ENCODE results near the gene FLT1. TPM values are rescaled to one million over a fixed set of nuclear protein-coding genes. Genes with fewer than 3 reads are reported as not detected.

The FLT1 gene
- total RNA-seq, 2 experiments from 2014 or later: 7.7 to 8.2 TPM

DNA sequence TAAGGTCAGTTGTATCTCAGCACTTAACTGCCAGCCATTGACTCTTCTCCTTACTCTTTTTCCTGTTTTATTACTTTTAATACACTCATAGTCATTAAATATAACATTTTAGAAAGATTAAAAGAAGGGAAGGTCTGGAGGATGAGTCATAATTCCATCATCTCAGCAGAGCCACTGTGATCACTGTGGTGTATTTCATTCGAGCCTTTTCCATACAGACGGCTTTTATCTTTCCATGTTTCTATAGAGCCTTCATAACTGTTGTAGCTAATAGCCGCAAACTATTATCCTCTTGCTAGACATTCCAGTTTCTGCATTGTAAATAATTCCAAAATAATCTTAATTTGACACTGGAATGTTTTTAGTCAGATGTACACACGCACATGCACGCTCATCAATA lies 4.7 kb upstream of the FLT1 start:
- intact Hi-C loops (cut with micrococcal nuclease): loop anchor here (10.0 kb wide), 1 partner anchor 135 kb away; no protein-coding TSS in a partner anchor
- CTCF ChIA-PET: no interaction called here
- H3K9me3 Mint-ChIP-seq: no peaks in the 10 kb centered on the region

DNA sequence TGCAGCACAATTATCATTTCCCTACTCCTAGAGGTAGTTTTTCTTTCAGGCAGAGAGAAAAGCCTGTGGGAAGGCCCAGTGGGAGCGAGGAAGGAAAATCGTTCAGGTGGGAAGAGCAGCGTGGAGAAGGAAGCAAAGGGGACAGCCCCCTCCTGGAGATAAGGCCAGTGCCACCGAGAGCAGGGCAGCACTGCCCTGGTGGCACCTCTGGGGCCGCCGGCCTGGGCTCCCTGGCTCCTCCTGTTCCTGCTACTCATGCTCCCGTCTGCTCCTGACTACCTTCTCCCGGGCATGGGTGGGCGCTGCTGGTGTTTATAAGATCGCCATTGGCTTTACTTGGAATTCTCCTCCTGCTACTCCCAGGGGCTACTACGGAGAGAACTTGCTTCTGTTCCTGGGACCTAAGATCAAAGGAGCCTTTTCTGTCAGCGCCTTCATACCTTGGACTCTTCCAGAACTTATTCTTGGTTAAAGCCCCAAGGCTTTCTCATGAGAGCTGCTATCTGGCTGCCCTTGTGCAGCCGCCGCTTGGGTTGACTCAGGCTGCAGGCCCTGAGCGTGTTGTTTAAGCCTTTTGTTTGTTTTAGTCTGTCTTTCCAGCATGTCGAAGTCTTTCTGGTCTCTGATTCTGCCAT lies 3.7 kb upstream of the FLT1 start:
- Mint-ChIP-seq H3K36me3 (ENCODE audit: low read depth) (no peaks in the 10 kb centered on the region), H3K4me3 (no peak overlapping the region), H3K27me3 (peaks cover 17% of the 10 kb centered on the region), H3K9me3 (no peaks in the 10 kb centered on the region), H3K27ac (no peak overlapping the region), H3K4me1 (ENCODE audit: low read depth) (peaks cover 8% of the 10 kb centered on the region)
- no peak for DNase-seq
- TF ChIP-seq, protein P1, sequence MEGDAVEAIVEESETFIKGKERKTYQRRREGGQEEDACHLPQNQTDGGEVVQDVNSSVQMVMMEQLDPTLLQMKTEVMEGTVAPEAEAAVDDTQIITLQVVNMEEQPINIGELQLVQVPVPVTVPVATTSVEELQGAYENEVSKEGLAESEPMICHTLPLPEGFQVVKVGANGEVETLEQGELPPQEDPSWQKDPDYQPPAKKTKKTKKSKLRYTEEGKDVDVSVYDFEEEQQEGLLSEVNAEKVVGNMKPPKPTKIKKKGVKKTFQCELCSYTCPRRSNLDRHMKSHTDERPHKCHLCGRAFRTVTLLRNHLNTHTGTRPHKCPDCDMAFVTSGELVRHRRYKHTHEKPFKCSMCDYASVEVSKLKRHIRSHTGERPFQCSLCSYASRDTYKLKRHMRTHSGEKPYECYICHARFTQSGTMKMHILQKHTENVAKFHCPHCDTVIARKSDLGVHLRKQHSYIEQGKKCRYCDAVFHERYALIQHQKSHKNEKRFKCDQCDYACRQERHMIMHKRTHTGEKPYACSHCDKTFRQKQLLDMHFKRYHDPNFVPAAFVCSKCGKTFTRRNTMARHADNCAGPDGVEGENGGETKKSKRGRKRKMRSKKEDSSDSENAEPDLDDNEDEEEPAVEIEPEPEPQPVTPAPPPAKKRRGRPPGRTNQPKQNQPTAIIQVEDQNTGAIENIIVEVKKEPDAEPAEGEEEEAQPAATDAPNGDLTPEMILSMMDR (IDR thresholded peaks at IDR 0.05): no peak
- POLR2A ChIA-PET: no interaction called here
- intact Hi-C loops (cut with micrococcal nuclease): loop anchor here (10.0 kb wide), 1 partner anchor 136 kb away; no protein-coding TSS in a partner anchor
- CTCF ChIA-PET: no interaction called here
- no peak for ATAC-seq

More for the DNA sequence above, 4.7 kb upstream of the FLT1 start:
- Mint-ChIP-seq H3K4me1 (ENCODE audit: low read depth) (peaks cover 8% of the 10 kb centered on the region), H3K27me3 (peaks cover 16% of the 10 kb centered on the region), H3K27ac (no peak overlapping the region), H3K36me3 (ENCODE audit: low read depth) (no peaks in the 10 kb centered on the region), H3K4me3 (no peak overlapping the region)
- ATAC-seq: no peak
- POLR2A ChIA-PET: no interaction called here
- TF ChIP-seq, protein P1 (IDR thresholded peaks at IDR 0.05): no peak
- DNase-seq: no peak

DNA sequence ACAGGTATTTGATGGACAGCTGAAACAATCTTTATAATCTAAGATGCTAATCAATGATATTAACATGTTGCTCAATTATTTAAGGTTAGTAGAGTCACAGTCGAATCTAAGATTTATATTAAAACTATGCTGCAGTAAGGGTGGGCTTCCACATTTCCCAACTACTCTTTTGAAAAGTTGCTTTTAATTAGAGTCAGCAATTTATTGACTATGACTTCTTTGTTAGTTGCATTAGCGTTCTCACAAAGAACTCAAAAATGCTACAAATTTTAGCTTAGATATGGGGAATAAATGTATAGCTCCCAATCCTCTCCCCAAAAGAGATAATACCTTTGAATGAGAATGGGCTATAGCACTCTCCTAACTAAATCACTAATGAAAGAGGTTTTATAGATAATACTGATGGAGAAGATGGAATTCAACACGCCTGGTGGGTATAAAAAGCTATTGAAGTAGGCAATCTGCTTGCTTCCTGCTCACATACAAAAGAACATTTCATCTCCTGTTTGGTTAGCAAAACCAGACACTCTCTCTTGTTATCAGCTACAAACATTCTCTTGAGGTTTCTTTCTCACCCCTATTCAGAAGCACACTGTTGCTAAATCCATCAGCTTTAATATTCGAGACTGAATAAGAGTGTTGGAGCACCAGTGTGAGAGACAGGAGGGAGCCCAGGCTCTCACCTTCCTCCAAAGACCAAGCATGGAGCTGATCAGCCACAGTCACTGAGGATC lies 2.4 kb upstream of the FLT1 start:
- TF ChIP-seq, protein P1 (IDR thresholded peaks at IDR 0.05): no peak
- Mint-ChIP-seq H3K36me3 (ENCODE audit: low read depth) (peaks cover 1% of the 10 kb centered on the region), H3K4me3 (no peak overlapping the region), H3K9me3 (no peaks in the 10 kb centered on the region), H3K27ac (no peak overlapping the region), H3K27me3 (peaks cover 26% of the 10 kb centered on the region), H3K4me1 (ENCODE audit: low read depth) (peaks cover 15% of the 10 kb centered on the region)
- CTCF ChIA-PET: no interaction called here
- DNase-seq (no peak), ATAC-seq (no peak)
- intact Hi-C loops (cut with micrococcal nuclease): loop anchor here (10.0 kb wide), 1 partner anchor 137 kb away; no protein-coding TSS in a partner anchor
- POLR2A ChIA-PET: no interaction called here

DNA sequence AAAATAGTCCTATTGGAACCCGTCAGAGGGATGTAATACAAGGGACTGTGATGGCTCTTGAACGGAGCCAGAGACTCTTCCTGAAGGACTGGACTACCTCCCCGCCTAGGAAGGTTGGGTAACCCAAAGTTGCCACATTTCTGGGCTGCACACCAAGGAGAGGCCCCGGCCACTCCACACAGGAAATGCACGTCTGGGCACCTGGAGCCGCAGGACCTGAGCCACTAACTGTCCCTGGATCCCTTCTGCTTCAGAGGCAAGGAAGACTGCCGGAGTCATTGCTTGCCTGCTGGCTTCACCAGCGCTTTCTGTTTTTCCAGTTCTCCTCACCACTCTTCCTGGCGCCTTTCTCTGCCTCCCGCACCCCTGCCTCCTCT lies 1.2 kb upstream of the FLT1 start:
- H3K27ac Mint-ChIP-seq: no peak overlapping the region
- peaks cover 1% of the 10 kb centered on the region for H3K36me3 Mint-ChIP-seq (ENCODE audit: low read depth)
- no peak for ATAC-seq
- TF ChIP-seq, protein P1 (IDR thresholded peaks at IDR 0.05): no peak
- peaks cover 26% of the 10 kb centered on the region for H3K27me3 Mint-ChIP-seq
- H3K4me1 Mint-ChIP-seq (ENCODE audit: low read depth): peaks cover 18% of the 10 kb centered on the region
- peak overlapping the region; percentile 75 for H3K4me3 Mint-ChIP-seq
- no peaks in the 10 kb centered on the region for H3K9me3 Mint-ChIP-seq
- POLR2A ChIA-PET: no interaction called here
- CTCF ChIA-PET: interaction anchor here (1.3 kb wide), 1 partner anchor 11 kb away, joined by 3 read pairs; no protein-coding TSS in a partner anchor
- DNase-seq: no peak
- intact Hi-C loops (cut with micrococcal nuclease): loop anchor here (10.0 kb wide), 1 partner anchor 139 kb away; no protein-coding TSS in a partner anchor
